HepG2 (cell line): Measurements from ENCODE around the gene RPLP1. TPM values are rescaled to one million over a fixed set of nuclear protein-coding genes. Genes with fewer than 3 reads are reported as not detected.
A peak's percentile ranks its signal among the peaks of the same experiment; 100 is the strongest.

Experiments
- ADNP ChIP-seq: sonication (generic); formaldehyde crosslinking; IDR thresholded peaks from 2 replicates; pipeline ENCODE4 v1.4.0; 2020; ENCODE audit warnings: missing genetic modification reagents
- AHR ChIP-seq: IDR thresholded peaks from 2 replicates; pipeline ENCODE4 v1.6.1; 2018; ENCODE audit warnings: missing genetic modification reagents, missing compliant biosample characterization
- CENPBD1 ChIP-seq: sonication (generic); formaldehyde crosslinking; IDR thresholded peaks from 2 replicates; pipeline ENCODE4 v1.8.0; 2022; ENCODE audit warnings: missing genetic modification reagents, low read depth, mild to moderate bottlenecking, borderline replicate concordance
- DNMT3B ChIP-seq: conservative IDR thresholded peaks from 2 replicates; pipeline ENCODE4 v1.6.1; 2016; ENCODE audit warnings: missing biosample characterization, control low read depth
- ETV6 ChIP-seq: sonication (generic); formaldehyde crosslinking; conservative IDR thresholded peaks from 2 replicates; pipeline ENCODE4 v1.4.0; 2020; ENCODE audit warnings: missing genetic modification reagents
- FOXK1 ChIP-seq: sonication (generic); formaldehyde crosslinking; IDR thresholded peaks from 2 replicates; pipeline ENCODE4 v1.4.0; 2020; ENCODE audit warnings: low read depth, missing genetic modification reagents, borderline replicate concordance
- PHF20 ChIP-seq: sonication (generic); formaldehyde crosslinking; IDR thresholded peaks from 2 replicates; pipeline ENCODE4 v1.5.0; 2020; ENCODE audit warnings: mild to moderate bottlenecking, missing genetic modification reagents
- RBM39 ChIP-seq: fragments of 200-400 bp; formaldehyde crosslinking; IDR thresholded peaks from one replicate; pipeline ENCODE4 v1.6.1; 2018; ENCODE audit warnings: antibody characterized with exemption, mild to moderate bottlenecking, low read depth, low read length; ENCODE audit not compliant: poor library complexity, severe bottlenecking
- RFXANK ChIP-seq: IDR thresholded peaks from 2 replicates; pipeline ENCODE4 v1.6.1; 2016
- SALL2 ChIP-seq: sonication (generic); formaldehyde crosslinking; IDR thresholded peaks from 2 replicates; pipeline ENCODE4 v1.8.1; 2023; ENCODE audit warnings: mild to moderate bottlenecking, missing genetic modification reagents, inconsistent platforms
- SCMH1 ChIP-seq: sonication (generic); formaldehyde crosslinking; IDR thresholded peaks from 2 replicates; pipeline ENCODE4 v1.9.0; 2021; ENCODE audit warnings: missing genetic modification reagents, mild to moderate bottlenecking, borderline replicate concordance
- THRA ChIP-seq: sonication (generic); formaldehyde crosslinking; IDR thresholded peaks from 2 replicates; pipeline ENCODE4 v1.4.0; 2020; ENCODE audit warnings: missing genetic modification reagents, borderline replicate concordance
- ZFP62 ChIP-seq: sonication (generic); formaldehyde crosslinking; IDR thresholded peaks from 2 replicates; pipeline ENCODE4 v1.4.0; 2020; ENCODE audit warnings: missing genetic modification reagents
- ZFP82 ChIP-seq: sonication (generic); formaldehyde crosslinking; IDR thresholded peaks from 2 replicates; pipeline ENCODE4 v1.5.1; 2020; ENCODE audit warnings: mild to moderate bottlenecking, missing genetic modification reagents, borderline replicate concordance
- ZNF142 ChIP-seq: sonication (generic); formaldehyde crosslinking; IDR thresholded peaks from 2 replicates; pipeline ENCODE4 v1.4.0; 2020; ENCODE audit warnings: missing genetic modification reagents
- ZNF224 ChIP-seq: sonication (generic); formaldehyde crosslinking; IDR thresholded peaks from 2 replicates; pipeline ENCODE4 v1.5.0; 2020; ENCODE audit warnings: mild to moderate bottlenecking, missing genetic modification reagents
- ZNF335 ChIP-seq: sonication (generic); formaldehyde crosslinking; IDR thresholded peaks from 2 replicates; pipeline ENCODE4 v1.4.0; 2020; ENCODE audit warnings: missing genetic modification reagents
- ZNF777 ChIP-seq: sonication (generic); formaldehyde crosslinking; IDR thresholded peaks from 2 replicates; pipeline ENCODE4 v1.4.0; 2020; ENCODE audit warnings: missing genetic modification reagents
- ZSCAN20 ChIP-seq: sonication (generic); formaldehyde crosslinking; IDR thresholded peaks from 2 replicates; pipeline ENCODE4 v1.4.0; 2020; ENCODE audit warnings: missing genetic modification reagents, mild to moderate bottlenecking, borderline replicate concordance
- polyA plus RNA-seq, 8 experiments: library from polyadenylated mRNA; depleted of rRNA in 3 of 8; stranded (reverse) in 7 of 8; unstranded in 1 of 8; fragments of >200 nt; fragmentation: Illumina TruSeq in 4 of 8; extraction: Trizol in 4 of 8; gene quantifications; 2 replicates each; pipeline versions ENCODE4 v1.2.1 to v1.2.3, GENCODE V29; 2011 to 2016; ENCODE audit warnings: low read depth in 4 of 8, missing spikeins in 1 of 8, mixed read lengths in 1 of 8; ENCODE audit not compliant: insufficient read depth in 1 of 8
- total RNA-seq, 5 experiments: library from RNA; depleted of rRNA; stranded (reverse); fragments of >200 nt; fragmentation: Illumina TruSeq; extraction: Trizol; gene quantifications; 2 replicates each; pipeline ENCODE4 v1.2.3, GENCODE V29; 2016; ENCODE audit warnings: low read depth in 1 of 5
- TF ChIP-seq, protein P1 (sequence below): sonication (generic); formaldehyde crosslinking; IDR thresholded peaks from 2 replicates; pipeline ENCODE4 v1.5.1; 2020; ENCODE audit warnings: mild to moderate bottlenecking, moderate library complexity, missing genetic modification reagents

Gene RPLP1
- total and polyA plus RNA-seq, 2 of the 13 experiments (the other 11 are each of a cell fraction or from before 2014, with no cell fraction given) = 817 to 929 TPM

- TF ChIP-seq ZFP82 (CRISPR knock-in tag) (no peak), PHF20 (CRISPR knock-in tag) (peak; percentile 51; the same call in 1 of the 2 replicates), ZFP62 (no peak), ZNF224 (CRISPR knock-in tag) (no peak), SCMH1 (CRISPR knock-in tag) (no peak), SALL2 (CRISPR knock-in tag) (0 out of 2 replicates have a peak, but pooled peaks have one; percentile 55), ZNF142 (CRISPR knock-in tag) (peak; percentile 98), ZNF777 (CRISPR knock-in tag) (peak; percentile 52), ZNF335 (no peak), FOXK1 (CRISPR knock-in tag) (0 out of 2 replicates have a peak, but pooled peaks have one; percentile 33), ZSCAN20 (CRISPR knock-in tag) (no peak), DNMT3B (CRISPR knock-in tag) (0 out of 2 replicates have a peak, but pooled peaks have one; percentile 47), RFXANK (CRISPR knock-in tag) (no peak), RBM39 (no peak), ETV6 (CRISPR knock-in tag) (no peak), THRA (CRISPR knock-in tag) (no peak), AHR (CRISPR knock-in tag) (no peak), CENPBD1 (no peak), ADNP (no peak)
- TF ChIP-seq, protein P1, sequence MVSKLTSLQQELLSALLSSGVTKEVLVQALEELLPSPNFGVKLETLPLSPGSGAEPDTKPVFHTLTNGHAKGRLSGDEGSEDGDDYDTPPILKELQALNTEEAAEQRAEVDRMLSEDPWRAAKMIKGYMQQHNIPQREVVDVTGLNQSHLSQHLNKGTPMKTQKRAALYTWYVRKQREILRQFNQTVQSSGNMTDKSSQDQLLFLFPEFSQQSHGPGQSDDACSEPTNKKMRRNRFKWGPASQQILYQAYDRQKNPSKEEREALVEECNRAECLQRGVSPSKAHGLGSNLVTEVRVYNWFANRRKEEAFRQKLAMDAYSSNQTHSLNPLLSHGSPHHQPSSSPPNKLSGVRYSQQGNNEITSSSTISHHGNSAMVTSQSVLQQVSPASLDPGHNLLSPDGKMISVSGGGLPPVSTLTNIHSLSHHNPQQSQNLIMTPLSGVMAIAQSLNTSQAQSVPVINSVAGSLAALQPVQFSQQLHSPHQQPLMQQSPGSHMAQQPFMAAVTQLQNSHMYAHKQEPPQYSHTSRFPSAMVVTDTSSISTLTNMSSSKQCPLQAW (CRISPR knock-in tag) = peak; percentile 59; the same call in 1 of the 2 replicates
Observed at GRCh38 chr15:69413822-69414700, 38.6 kb upstream of the RPLP1 start, which contains the start of gene KIF23 (continued).
